ENCODE measurements around the gene GAB4.

The GAB4 gene

DNA sequence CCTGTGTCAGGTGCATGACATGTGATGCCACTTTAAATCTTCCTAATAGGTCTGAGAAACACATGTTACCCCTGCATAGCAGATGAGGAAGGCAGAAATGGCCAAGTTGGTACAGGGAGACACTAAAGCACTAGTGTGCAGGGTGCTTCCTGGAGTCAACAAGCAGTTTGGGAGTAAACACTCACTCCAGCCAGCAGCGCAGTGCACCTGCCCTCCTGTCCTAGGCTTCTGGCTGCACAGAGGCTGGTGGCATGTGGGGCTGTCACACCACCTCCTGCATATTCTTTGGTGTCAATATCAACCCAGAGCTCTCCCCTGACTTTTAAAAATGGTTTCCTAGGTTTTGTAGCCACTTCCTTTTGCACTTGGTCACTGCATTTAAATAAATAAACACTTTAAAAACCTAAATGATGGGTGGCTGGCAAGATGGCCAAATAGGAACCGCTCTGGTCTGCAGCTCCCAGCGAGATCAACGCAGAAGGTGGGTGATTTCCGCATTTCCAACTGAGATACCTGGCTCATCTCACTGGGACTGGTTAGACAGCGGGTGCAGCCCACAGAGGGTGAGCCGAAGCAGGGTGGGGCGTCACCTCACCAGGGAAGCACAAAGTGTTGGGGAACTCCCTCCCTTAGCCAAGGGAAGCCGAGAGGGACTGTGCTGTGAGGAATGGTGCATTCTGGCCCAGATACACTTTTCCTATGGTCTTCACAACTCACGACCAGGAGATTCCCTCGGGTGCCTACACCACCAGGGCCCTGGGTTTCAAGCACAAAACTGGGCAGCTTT lies 33.5 kb downstream of the GAB4 start:
- H3K27me3 ChIP-seq (ENCODE audit: control insufficient read depth, insufficient read depth, low read length): no peaks in the 10 kb centered on the region
- H3K27ac ChIP-seq (ENCODE audit: low read length): no peak overlapping the region
- H3K36me3 ChIP-seq (ENCODE audit: control insufficient read depth, low read depth, low read length): no peaks in the 10 kb centered on the region
- H3K9me3 ChIP-seq (ENCODE audit: control insufficient read depth, low read depth, low read length): peaks cover 15% of the 10 kb centered on the region
- no peak overlapping the region for H3K9ac ChIP-seq (ENCODE audit: low read length)
- no peaks in the 10 kb centered on the region for H3K4me1 ChIP-seq (ENCODE audit: control insufficient read depth, low read depth, low read length)
- H3K4me3 ChIP-seq (ENCODE audit: low read length): no peak overlapping the region

DNA sequence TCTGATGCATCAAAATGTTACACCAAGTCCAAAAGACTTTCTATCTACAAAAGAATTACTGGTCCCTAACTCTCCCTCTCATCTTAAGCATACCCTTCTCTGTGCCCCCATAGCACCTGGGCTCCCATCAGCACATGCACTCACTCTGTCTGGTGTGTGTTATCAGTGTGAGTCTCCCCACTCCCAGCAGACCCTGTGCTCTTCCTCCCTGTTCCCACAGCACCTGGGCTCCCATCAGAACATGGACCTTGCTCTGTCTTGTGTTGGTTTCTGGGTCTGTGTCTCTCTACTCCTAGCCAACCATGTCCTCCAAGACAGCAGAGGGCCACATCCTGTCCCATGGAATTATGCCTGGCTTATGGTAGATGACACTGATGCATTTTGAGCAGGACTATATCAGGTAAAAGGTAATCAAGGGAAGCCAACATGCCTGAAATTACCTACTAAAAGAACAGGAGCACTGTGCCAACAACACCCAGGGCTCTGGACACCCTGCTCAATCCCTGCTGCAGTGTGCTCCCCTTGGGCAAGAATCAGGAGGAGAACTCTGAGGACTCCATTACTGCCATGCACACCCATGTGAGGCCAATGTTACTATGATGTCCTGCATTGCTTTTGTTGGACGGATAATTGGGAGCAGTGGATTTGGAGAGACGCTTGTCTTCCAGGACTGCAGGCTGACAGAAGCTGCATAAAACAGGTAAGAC lies 34.3 kb downstream of the GAB4 start:
- H3K27ac ChIP-seq (ENCODE audit: low read length): no peak overlapping the region
- H3K9me3 ChIP-seq (ENCODE audit: control insufficient read depth, low read depth, low read length): peaks cover 18% of the 10 kb centered on the region
- no peaks in the 10 kb centered on the region for H3K4me1 ChIP-seq (ENCODE audit: control insufficient read depth, low read depth, low read length)
- no peaks in the 10 kb centered on the region for H3K36me3 ChIP-seq (ENCODE audit: control insufficient read depth, low read depth, low read length)
- H3K9ac ChIP-seq (ENCODE audit: low read length): no peak overlapping the region
- no peaks in the 10 kb centered on the region for H3K27me3 ChIP-seq (ENCODE audit: control insufficient read depth, insufficient read depth, low read length)
- H3K4me3 ChIP-seq (ENCODE audit: low read length): no peak overlapping the region

DNA sequence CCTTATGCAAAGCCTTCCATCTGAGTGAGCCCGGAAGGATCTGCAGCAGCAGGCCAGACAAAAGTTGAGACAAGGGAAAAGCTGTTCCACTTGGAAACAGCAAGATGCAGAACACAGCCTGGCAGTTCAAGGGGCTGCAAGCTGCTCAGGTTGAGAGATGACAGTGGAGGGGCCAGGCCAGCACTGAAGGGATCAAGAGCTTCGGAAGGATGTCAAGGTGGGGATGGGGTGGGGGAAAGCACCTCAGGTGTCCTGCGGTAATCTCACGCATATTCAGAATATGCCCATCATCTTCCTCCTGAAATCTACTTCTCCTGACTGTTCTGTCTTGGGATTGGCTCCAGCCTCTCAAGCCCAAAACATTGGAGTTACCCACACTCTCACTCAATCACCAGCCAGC lies 35.7 kb downstream of the GAB4 start:
- no peaks in the 10 kb centered on the region for H3K27me3 ChIP-seq (ENCODE audit: control insufficient read depth, insufficient read depth, low read length)
- no peak overlapping the region for H3K9ac ChIP-seq (ENCODE audit: low read length)
- no peaks in the 10 kb centered on the region for H3K36me3 ChIP-seq (ENCODE audit: control insufficient read depth, low read depth, low read length)
- H3K27ac ChIP-seq (ENCODE audit: low read length): no peak overlapping the region
- H3K9me3 ChIP-seq (ENCODE audit: control insufficient read depth, low read depth, low read length): peaks cover 22% of the 10 kb centered on the region
- H3K4me3 ChIP-seq (ENCODE audit: low read length): no peak overlapping the region
- no peaks in the 10 kb centered on the region for H3K4me1 ChIP-seq (ENCODE audit: control insufficient read depth, low read depth, low read length)

DNA sequence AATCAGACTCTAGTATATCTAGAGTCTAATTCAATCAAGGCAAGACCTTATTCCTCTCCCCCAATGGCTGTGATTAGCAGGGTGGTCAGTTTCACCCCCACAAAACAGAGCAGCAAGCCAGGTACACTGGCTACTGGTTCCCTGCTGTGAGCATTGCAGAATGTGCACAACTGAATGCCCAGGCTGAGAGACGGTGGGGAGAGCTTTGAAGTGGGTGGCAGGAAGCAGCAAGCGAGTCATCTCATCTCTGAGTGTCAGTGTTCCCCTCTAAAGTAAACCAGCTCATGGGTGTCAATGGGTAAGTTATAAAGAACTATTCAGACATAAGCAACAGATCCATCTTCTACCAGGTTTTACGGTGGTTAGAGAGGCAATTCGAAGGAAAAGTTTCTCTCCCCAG lies 37.6 kb downstream of the GAB4 start:
- Histone ChIP-seq H3K9me3 (ENCODE audit: control insufficient read depth, low read depth, low read length) (peaks cover 20% of the 10 kb centered on the region), H3K4me3 (ENCODE audit: low read length) (no peak overlapping the region), H3K36me3 (ENCODE audit: control insufficient read depth, low read depth, low read length) (no peaks in the 10 kb centered on the region), H3K4me1 (ENCODE audit: control insufficient read depth, low read depth, low read length) (no peaks in the 10 kb centered on the region), H3K27me3 (ENCODE audit: control insufficient read depth, insufficient read depth, low read length) (no peaks in the 10 kb centered on the region), H3K9ac (ENCODE audit: low read length) (no peak overlapping the region), H3K27ac (ENCODE audit: low read length) (no peak overlapping the region)

DNA sequence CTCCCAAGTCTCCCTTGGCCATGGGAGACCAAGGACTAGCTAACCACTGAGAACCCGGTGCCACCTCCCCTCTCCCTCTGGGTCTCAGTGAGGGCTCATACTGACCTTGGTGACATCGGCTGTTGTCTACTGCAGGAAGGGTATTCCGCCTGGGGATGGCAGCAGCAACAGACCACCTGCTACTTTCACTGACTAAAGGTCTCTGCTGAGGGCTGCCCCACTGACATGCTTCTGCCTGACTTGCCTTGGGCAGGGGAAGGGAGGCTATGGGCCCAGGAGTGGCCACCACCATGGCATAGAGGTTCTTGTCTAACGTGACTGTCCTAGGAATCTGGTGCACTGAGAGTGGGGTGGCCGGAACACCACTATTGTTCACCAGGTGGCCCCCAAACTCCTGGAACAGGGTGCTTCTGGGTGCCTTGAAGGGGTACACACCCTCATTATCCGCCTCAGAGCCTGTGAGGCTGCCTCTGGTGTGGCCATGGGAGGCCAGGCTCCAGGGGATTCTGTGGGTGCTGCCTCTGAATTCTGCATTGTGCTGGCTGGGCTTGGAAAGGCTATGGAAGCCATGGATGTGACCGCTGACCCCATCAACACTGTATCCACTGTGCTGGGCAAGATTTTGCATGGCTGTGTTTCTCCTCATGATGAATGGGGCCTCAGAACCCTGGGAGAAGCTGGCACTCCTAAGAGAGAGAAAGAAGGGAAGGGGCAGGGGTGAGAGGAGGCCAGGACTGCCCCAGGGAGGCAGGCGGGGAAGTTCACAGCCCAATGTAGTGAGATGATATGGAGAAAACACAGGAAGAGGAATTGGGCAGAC lies 38.3 kb downstream of the GAB4 start:
- H3K27me3 ChIP-seq (ENCODE audit: control insufficient read depth, insufficient read depth, low read length): no peaks in the 10 kb centered on the region
- no peak overlapping the region for H3K4me3 ChIP-seq (ENCODE audit: low read length)
- no peak overlapping the region for H3K9ac ChIP-seq (ENCODE audit: low read length)
- no peaks in the 10 kb centered on the region for H3K4me1 ChIP-seq (ENCODE audit: control insufficient read depth, low read depth, low read length)
- no peak overlapping the region for H3K27ac ChIP-seq (ENCODE audit: low read length)
- H3K9me3 ChIP-seq (ENCODE audit: control insufficient read depth, low read depth, low read length): peaks cover 20% of the 10 kb centered on the region
- no peaks in the 10 kb centered on the region for H3K36me3 ChIP-seq (ENCODE audit: control insufficient read depth, low read depth, low read length)

DNA sequence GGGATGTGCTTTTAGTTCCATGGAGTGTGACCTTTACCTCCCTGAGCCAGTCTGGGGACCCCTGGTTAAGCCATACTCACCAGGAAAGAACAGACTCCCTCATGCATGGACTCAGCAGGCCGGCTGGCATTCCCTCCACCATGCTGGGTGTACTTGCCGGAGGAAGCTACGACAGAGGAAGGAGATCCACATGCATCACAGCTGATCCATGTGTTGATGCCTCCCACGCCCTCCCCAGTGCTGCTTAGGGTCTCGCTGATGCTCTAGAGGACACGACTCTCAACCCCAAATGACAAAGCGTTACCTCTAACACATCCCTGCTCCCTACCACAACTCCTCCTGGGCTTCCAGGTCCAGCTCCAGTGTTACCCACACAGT lies 39.8 kb downstream of the GAB4 start:
- Histone ChIP-seq H3K27ac (ENCODE audit: low read length) (no peak overlapping the region), H3K4me1 (ENCODE audit: control insufficient read depth, low read depth, low read length) (no peaks in the 10 kb centered on the region), H3K9ac (ENCODE audit: low read length) (no peak overlapping the region), H3K9me3 (ENCODE audit: control insufficient read depth, low read depth, low read length) (peaks cover 8% of the 10 kb centered on the region), H3K36me3 (ENCODE audit: control insufficient read depth, low read depth, low read length) (no peaks in the 10 kb centered on the region), H3K4me3 (ENCODE audit: low read length) (no peak overlapping the region), H3K27me3 (ENCODE audit: control insufficient read depth, insufficient read depth, low read length) (no peaks in the 10 kb centered on the region)

DNA sequence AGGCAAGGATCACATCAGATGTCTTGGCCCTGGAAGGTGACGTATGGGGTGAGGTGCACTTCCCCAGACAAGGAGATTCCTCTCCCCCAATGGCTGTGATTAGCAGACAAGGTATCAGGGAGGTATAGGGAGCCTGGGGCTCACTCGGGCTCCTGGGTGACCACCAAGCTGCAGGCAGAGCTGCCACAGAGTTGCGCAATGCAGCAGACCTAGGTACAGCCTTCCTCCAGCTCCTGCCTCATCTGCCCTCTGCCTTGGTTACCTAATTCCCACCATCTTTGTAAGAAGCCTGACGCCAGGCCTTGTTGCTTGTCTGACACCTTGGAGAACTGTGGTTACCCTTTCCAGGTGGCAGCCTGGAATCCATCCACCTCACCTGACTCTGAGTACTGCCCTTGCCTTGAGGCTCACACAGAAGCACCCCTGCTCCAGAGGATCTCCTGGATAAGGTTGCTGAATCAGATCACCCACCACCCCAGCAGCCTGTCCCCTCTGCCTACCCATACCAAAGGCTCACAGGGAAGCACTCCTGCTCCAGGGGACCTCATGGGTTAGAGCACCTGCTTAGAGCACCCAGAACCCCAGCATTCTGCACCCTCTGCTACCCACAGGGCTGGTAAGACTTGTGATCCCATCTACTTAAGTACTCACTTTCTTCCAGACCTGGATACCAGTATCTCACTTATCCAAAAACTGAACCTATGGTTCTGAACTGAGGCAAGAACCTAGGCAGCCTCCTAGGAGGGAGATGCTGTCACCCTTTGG lies 40.4 kb downstream of the GAB4 start:
- H3K27me3 ChIP-seq (ENCODE audit: control insufficient read depth, insufficient read depth, low read length): no peaks in the 10 kb centered on the region
- H3K27ac ChIP-seq (ENCODE audit: low read length): no peak overlapping the region
- no peaks in the 10 kb centered on the region for H3K4me1 ChIP-seq (ENCODE audit: control insufficient read depth, low read depth, low read length)
- H3K36me3 ChIP-seq (ENCODE audit: control insufficient read depth, low read depth, low read length): no peaks in the 10 kb centered on the region
- no peak overlapping the region for H3K4me3 ChIP-seq (ENCODE audit: low read length)
- peaks cover 8% of the 10 kb centered on the region for H3K9me3 ChIP-seq (ENCODE audit: control insufficient read depth, low read depth, low read length)
- H3K9ac ChIP-seq (ENCODE audit: low read length): no peak overlapping the region

DNA sequence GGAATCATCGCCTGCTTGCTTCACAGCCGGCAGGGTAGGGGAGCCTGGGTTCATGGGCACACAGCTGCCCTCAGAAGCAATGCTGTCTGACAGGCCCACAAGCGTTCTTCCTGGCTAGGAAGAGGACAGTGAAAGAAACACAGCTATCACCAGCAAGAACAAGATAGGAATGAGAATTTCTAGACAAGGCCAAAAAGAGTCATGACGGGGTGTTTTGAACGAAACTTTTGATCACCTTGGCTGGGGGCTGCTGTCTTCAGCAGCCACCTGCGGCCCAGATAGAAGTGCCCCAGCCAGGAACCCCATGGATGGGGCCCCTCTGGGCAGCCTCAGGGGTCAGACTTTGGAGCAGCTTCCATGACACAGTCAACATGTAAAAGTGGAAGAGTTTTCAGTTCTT lies 41.8 kb downstream of the GAB4 start:
- Histone ChIP-seq H3K4me1 (ENCODE audit: control insufficient read depth, low read depth, low read length) (no peaks in the 10 kb centered on the region), H3K27me3 (ENCODE audit: control insufficient read depth, insufficient read depth, low read length) (no peaks in the 10 kb centered on the region)

DNA sequence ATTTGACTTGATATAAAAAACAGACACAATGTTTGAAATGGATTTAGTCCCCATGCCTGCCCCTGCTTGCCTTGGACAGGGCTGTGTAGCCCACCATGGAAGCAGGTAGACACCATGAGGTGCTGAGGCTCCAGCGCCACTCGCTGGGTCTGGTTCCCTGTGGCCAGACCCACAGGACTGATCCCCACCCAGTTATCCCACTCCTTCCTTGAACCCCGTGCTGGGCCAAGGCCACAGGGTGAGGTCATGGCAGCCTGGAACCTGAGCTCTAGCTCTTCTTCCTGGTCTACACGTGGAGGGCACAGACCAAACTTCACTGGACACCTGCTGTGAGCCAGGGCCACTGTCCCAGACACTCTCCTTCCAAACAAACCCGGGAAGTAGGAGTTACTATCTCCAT lies 42.5 kb downstream of the GAB4 start:
- H3K9ac ChIP-seq (ENCODE audit: low read length): no peak overlapping the region
- no peaks in the 10 kb centered on the region for H3K4me1 ChIP-seq (ENCODE audit: control insufficient read depth, low read depth, low read length)
- no peak overlapping the region for H3K27ac ChIP-seq (ENCODE audit: low read length)
- no peaks in the 10 kb centered on the region for H3K36me3 ChIP-seq (ENCODE audit: control insufficient read depth, low read depth, low read length)
- no peak overlapping the region for H3K4me3 ChIP-seq (ENCODE audit: low read length)
- H3K27me3 ChIP-seq (ENCODE audit: control insufficient read depth, insufficient read depth, low read length): no peaks in the 10 kb centered on the region
- peaks cover 8% of the 10 kb centered on the region for H3K9me3 ChIP-seq (ENCODE audit: control insufficient read depth, low read depth, low read length)

More for the DNA sequence above, 41.8 kb downstream of the GAB4 start:
- H3K36me3 ChIP-seq (ENCODE audit: control insufficient read depth, low read depth, low read length): no peaks in the 10 kb centered on the region
- H3K27ac ChIP-seq (ENCODE audit: low read length): no peak overlapping the region
- no peak overlapping the region for H3K9ac ChIP-seq (ENCODE audit: low read length)
- peaks cover 8% of the 10 kb centered on the region for H3K9me3 ChIP-seq (ENCODE audit: control insufficient read depth, low read depth, low read length)
- no peak overlapping the region for H3K4me3 ChIP-seq (ENCODE audit: low read length)

DNA sequence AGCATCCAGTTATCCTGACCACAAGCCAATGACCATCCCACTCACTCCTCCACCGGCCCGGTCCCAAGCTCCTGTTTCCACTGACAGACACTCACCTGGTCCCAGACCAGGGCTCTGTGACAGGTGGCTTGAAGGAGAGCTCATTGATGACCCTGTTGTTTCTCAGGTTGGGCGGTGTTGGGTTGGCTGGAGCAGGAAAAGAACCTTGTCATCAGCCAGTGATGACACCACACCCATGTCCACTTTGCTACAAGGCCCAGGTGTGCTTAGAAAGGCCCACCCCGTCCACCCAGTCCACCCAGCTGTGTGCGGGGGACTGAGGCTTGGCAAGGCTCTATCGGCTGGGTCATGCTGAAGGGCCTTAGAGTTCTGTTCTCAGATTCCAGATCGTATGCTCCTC lies 42.9 kb downstream of the GAB4 start:
- Histone ChIP-seq H3K4me3 (ENCODE audit: low read length) (no peak overlapping the region), H3K4me1 (ENCODE audit: control insufficient read depth, low read depth, low read length) (no peaks in the 10 kb centered on the region), H3K9ac (ENCODE audit: low read length) (no peak overlapping the region), H3K27ac (ENCODE audit: low read length) (no peak overlapping the region), H3K36me3 (ENCODE audit: control insufficient read depth, low read depth, low read length) (no peaks in the 10 kb centered on the region), H3K27me3 (ENCODE audit: control insufficient read depth, insufficient read depth, low read length) (no peaks in the 10 kb centered on the region), H3K9me3 (ENCODE audit: control insufficient read depth, low read depth, low read length) (peaks cover 8% of the 10 kb centered on the region)

DNA sequence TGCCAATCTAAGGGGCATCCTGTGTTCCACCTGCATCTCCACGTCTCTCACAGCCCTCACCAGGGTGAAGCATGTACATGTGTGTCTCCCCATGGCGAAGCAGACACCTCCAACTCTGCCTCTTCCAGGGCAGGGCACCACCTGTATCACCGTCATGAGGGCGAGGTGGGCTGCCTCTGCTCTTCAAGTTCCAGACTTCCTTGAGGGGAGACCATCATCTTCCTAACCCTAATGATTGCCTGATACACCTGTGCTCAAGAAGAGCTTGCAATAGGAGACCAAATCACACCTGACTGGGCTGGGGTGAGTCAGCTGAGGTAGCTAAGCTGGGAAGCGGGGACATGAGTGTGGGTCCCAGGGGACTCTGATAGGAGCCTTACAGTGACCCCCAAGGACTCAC lies 43.7 kb downstream of the GAB4 start:
- Histone ChIP-seq H3K4me3 (ENCODE audit: low read length) (no peak overlapping the region), H3K4me1 (ENCODE audit: control insufficient read depth, low read depth, low read length) (no peaks in the 10 kb centered on the region), H3K27ac (ENCODE audit: low read length) (no peak overlapping the region), H3K36me3 (ENCODE audit: control insufficient read depth, low read depth, low read length) (no peaks in the 10 kb centered on the region), H3K9me3 (ENCODE audit: control insufficient read depth, low read depth, low read length) (peaks cover 8% of the 10 kb centered on the region), H3K9ac (ENCODE audit: low read length) (no peak overlapping the region), H3K27me3 (ENCODE audit: control insufficient read depth, insufficient read depth, low read length) (no peaks in the 10 kb centered on the region)

All from iPS-18a (cell line).